HepG2 (cell line): ENCODE results near the gene CASP5. TPM values are rescaled to one million over a fixed set of nuclear protein-coding genes. Genes with fewer than 3 reads are reported as not detected.
A peak's percentile ranks its signal among the peaks of the same experiment; 100 is the strongest.

ENCODE experiments used
- GFI1 ChIP-seq: sonication (generic); formaldehyde crosslinking; IDR thresholded peaks from 2 replicates; pipeline ENCODE4 v1.5.0; 2020; ENCODE audit warnings: missing genetic modification reagents, mild to moderate bottlenecking, borderline replicate concordance
- NR2C2 ChIP-seq: sonication (generic); formaldehyde crosslinking; IDR thresholded peaks from 2 replicates; pipeline ENCODE4 v1.4.0; 2020; ENCODE audit warnings: missing genetic modification reagents, mild to moderate bottlenecking, moderate library complexity, borderline replicate concordance
- NRL ChIP-seq: sonication (generic); formaldehyde crosslinking; IDR thresholded peaks from 2 replicates; pipeline ENCODE4 v1.5.0; 2020; ENCODE audit warnings: missing genetic modification reagents, mild to moderate bottlenecking, moderate library complexity, borderline replicate concordance
- PRMT3 ChIP-seq: sonication (generic); formaldehyde crosslinking; IDR thresholded peaks from 2 replicates; pipeline ENCODE4 v1.8.1; 2022; ENCODE audit warnings: low read depth, mild to moderate bottlenecking, moderate library complexity, missing genetic modification reagents, borderline replicate concordance
- REPIN1 ChIP-seq: sonication (generic); formaldehyde crosslinking; IDR thresholded peaks from 2 replicates; pipeline ENCODE4 v1.8.0; 2022; ENCODE audit warnings: missing genetic modification reagents, low read depth, mild to moderate bottlenecking, borderline replicate concordance
- SIN3B ChIP-seq: fragments of 150-350 bp; IDR thresholded peaks from 2 replicates; pipeline ENCODE4 v1.6.1; 2014; ENCODE audit warnings: low read length
- ZIK1 ChIP-seq: sonication (generic); formaldehyde crosslinking; IDR thresholded peaks from 2 replicates; pipeline ENCODE4 v1.5.0; 2020; ENCODE audit warnings: mild to moderate bottlenecking, low read depth, missing genetic modification reagents, borderline replicate concordance
- ZNF451 ChIP-seq: sonication (generic); formaldehyde crosslinking; IDR thresholded peaks from 2 replicates; pipeline ENCODE4 v1.5.0; 2020; ENCODE audit warnings: mild to moderate bottlenecking, missing genetic modification reagents
- ZNF607 ChIP-seq: sonication (generic); formaldehyde crosslinking; IDR thresholded peaks from 2 replicates; pipeline ENCODE4 v1.5.1; 2020; ENCODE audit warnings: missing genetic modification reagents, mild to moderate bottlenecking, borderline replicate concordance
- ZSCAN21 ChIP-seq: sonication (generic); formaldehyde crosslinking; IDR thresholded peaks from 2 replicates; pipeline ENCODE4 v1.8.0; 2022; ENCODE audit warnings: mild to moderate bottlenecking, missing genetic modification reagents, moderate library complexity, borderline replicate concordance
- ZSCAN31 ChIP-seq: sonication (generic); formaldehyde crosslinking; IDR thresholded peaks from 2 replicates; pipeline ENCODE4 v1.5.0; 2020; ENCODE audit warnings: low read depth, mild to moderate bottlenecking, missing genetic modification reagents
- polyA plus RNA-seq, 8 experiments: library from polyadenylated mRNA; depleted of rRNA in 3 of 8; stranded (reverse) in 7 of 8; unstranded in 1 of 8; fragments of >200 nt; fragmentation: Illumina TruSeq in 4 of 8; extraction: Trizol in 4 of 8; gene quantifications; 2 replicates each; pipeline versions ENCODE4 v1.2.1 to v1.2.3, GENCODE V29; 2011 to 2016; ENCODE audit warnings: low read depth in 4 of 8, missing spikeins in 1 of 8, mixed read lengths in 1 of 8; ENCODE audit not compliant: insufficient read depth in 1 of 8
- total RNA-seq, 5 experiments: library from RNA; depleted of rRNA; stranded (reverse); fragments of >200 nt; fragmentation: Illumina TruSeq; extraction: Trizol; gene quantifications; 2 replicates each; pipeline ENCODE4 v1.2.3, GENCODE V29; 2016; ENCODE audit warnings: low read depth in 1 of 5
- TF ChIP-seq, protein P1 (sequence below): IDR thresholded peaks from 2 replicates; pipeline ENCODE4 v1.6.1; 2018; ENCODE audit warnings: missing genetic modification reagents, mild to moderate bottlenecking, missing compliant biosample characterization
- TF ChIP-seq, protein P2 (sequence below), 2 experiments: sonication (generic) in 1 of 2; formaldehyde crosslinking in 1 of 2; IDR thresholded peaks; 2 replicates each; pipeline versions ENCODE4 v1.4.0 to v1.6.1; 2016 to 2020; ENCODE audit warnings: borderline replicate concordance in 1 of 2, low read depth in 1 of 2, mild to moderate bottlenecking in 1 of 2, missing genetic modification reagents in 1 of 2
- TF ChIP-seq, protein P3 (sequence below): sonication (generic); formaldehyde crosslinking; IDR thresholded peaks from 2 replicates; pipeline ENCODE4 v1.4.0; 2020; ENCODE audit warnings: missing genetic modification reagents
- TF ChIP-seq, protein P4 (sequence below): sonication (generic); formaldehyde crosslinking; IDR thresholded peaks from 2 replicates; pipeline ENCODE4 v1.5.0; 2020; ENCODE audit warnings: missing genetic modification reagents

CASP5 gene
- total and polyA plus RNA-seq, 2 of the 13 experiments (the other 11 are each of a cell fraction or from before 2014, with no cell fraction given) = not detected

DNA sequence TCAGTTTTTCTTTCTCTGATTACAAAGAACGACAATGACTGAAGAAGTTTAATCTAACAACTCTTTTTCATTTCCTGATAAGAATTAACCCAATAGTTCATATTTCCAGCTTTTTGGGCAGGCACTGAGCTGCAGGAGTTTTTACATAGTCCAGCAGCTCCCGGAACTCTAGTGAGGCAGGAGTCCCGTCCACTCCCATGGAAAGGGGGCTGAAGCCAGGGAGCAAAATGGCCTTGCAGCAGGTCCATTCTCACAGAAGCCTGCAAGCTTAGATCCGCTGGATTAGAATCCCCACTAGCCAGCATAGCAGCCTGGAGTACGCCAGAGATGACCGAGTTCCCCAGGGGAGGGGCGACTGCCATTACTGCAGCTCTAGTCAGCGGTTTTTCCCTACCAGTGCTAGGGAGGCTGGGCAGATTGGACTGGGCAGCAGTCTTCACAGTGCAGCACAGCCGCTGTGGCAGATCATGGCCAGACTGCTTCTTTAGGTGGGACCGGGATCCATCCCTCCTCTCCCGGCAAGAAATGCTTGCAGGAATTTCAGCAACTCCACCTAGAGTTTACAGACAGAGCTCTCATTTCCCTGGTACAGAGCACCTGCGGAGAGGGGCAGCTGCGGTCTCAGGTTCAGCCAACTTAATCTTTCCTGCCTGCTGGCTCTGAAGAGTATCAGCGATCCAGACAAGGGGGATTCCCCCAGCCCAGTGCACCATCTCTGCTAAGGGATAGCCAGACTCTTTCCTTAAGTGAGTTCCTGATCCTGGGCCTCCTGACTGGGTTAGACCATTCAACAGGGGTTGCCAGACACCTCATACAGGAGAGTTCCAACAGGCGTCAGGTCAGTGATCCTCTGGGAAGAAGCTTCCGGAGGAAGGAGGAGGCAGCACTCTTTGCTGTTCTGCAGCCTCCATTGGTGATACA lies 53.9 kb downstream of the CASP5 start (continued):
- TF ChIP-seq, protein P1, sequence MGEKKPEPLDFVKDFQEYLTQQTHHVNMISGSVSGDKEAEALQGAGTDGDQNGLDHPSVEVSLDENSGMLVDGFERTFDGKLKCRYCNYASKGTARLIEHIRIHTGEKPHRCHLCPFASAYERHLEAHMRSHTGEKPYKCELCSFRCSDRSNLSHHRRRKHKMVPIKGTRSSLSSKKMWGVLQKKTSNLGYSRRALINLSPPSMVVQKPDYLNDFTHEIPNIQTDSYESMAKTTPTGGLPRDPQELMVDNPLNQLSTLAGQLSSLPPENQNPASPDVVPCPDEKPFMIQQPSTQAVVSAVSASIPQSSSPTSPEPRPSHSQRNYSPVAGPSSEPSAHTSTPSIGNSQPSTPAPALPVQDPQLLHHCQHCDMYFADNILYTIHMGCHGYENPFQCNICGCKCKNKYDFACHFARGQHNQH (CRISPR knock-in tag) = no peak
- TF ChIP-seq ZSCAN21 (CRISPR knock-in tag) (no peak), ZSCAN31 (CRISPR knock-in tag) (no peak; the same call in 1 of the 2 replicates), SIN3B (no peak), ZIK1 (CRISPR knock-in tag) (no peak), ZNF451 (CRISPR knock-in tag) (no peak), NRL (CRISPR knock-in tag) (peak; percentile 63; the same call in 1 of the 2 replicates), PRMT3 (CRISPR knock-in tag) (no peak), GFI1 (CRISPR knock-in tag) (no peak), NR2C2 (CRISPR knock-in tag) (no peak), REPIN1 (no peak), ZNF607 (no peak)
- TF ChIP-seq, protein P2, sequence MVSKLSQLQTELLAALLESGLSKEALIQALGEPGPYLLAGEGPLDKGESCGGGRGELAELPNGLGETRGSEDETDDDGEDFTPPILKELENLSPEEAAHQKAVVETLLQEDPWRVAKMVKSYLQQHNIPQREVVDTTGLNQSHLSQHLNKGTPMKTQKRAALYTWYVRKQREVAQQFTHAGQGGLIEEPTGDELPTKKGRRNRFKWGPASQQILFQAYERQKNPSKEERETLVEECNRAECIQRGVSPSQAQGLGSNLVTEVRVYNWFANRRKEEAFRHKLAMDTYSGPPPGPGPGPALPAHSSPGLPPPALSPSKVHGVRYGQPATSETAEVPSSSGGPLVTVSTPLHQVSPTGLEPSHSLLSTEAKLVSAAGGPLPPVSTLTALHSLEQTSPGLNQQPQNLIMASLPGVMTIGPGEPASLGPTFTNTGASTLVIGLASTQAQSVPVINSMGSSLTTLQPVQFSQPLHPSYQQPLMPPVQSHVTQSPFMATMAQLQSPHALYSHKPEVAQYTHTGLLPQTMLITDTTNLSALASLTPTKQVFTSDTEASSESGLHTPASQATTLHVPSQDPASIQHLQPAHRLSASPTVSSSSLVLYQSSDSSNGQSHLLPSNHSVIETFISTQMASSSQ (IDR thresholded peaks at IDR 0.05; ENCODE audit: low read depth) = no peak
- TF ChIP-seq, protein P2 (CRISPR knock-in tag; IDR thresholded peaks at IDR 0.05; ENCODE audit: borderline replicate concordance) = no peak
- TF ChIP-seq, protein P3, sequence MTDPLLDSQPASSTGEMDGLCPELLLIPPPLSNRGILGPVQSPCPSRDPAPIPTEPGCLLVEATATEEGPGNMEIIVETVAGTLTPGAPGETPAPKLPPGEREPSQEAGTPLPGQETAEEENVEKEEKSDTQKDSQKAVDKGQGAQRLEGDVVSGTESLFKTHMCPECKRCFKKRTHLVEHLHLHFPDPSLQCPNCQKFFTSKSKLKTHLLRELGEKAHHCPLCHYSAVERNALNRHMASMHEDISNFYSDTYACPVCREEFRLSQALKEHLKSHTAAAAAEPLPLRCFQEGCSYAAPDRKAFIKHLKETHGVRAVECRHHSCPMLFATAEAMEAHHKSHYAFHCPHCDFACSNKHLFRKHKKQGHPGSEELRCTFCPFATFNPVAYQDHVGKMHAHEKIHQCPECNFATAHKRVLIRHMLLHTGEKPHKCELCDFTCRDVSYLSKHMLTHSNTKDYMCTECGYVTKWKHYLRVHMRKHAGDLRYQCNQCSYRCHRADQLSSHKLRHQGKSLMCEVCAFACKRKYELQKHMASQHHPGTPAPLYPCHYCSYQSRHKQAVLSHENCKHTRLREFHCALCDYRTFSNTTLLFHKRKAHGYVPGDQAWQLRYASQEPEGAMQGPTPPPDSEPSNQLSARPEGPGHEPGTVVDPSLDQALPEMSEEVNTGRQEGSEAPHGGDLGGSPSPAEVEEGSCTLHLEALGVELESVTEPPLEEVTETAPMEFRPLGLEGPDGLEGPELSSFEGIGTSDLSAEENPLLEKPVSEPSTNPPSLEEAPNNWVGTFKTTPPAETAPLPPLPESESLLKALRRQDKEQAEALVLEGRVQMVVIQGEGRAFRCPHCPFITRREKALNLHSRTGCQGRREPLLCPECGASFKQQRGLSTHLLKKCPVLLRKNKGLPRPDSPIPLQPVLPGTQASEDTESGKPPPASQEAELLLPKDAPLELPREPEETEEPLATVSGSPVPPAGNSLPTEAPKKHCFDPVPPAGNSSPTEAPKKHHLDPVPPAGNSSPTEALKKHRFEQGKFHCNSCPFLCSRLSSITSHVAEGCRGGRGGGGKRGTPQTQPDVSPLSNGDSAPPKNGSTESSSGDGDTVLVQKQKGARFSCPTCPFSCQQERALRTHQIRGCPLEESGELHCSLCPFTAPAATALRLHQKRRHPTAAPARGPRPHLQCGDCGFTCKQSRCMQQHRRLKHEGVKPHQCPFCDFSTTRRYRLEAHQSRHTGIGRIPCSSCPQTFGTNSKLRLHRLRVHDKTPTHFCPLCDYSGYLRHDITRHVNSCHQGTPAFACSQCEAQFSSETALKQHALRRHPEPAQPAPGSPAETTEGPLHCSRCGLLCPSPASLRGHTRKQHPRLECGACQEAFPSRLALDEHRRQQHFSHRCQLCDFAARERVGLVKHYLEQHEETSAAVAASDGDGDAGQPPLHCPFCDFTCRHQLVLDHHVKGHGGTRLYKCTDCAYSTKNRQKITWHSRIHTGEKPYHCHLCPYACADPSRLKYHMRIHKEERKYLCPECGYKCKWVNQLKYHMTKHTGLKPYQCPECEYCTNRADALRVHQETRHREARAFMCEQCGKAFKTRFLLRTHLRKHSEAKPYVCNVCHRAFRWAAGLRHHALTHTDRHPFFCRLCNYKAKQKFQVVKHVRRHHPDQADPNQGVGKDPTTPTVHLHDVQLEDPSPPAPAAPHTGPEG = 0 out of 2 replicates have a peak, but pooled peaks have one; percentile 28
- TF ChIP-seq, protein P4, sequence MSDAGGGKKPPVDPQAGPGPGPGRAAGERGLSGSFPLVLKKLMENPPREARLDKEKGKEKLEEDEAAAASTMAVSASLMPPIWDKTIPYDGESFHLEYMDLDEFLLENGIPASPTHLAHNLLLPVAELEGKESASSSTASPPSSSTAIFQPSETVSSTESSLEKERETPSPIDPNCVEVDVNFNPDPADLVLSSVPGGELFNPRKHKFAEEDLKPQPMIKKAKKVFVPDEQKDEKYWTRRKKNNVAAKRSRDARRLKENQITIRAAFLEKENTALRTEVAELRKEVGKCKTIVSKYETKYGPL (CRISPR knock-in tag) = no peak
